22Rv1 (cell line): ENCODE data around the gene TRAPPC10.
"Not testable (repeated sequence)": the region's sequence is repeated elsewhere in the genome, so short reads cannot be mapped to it uniquely, and the experiment has no call there.

Experiments
- CTCF ChIP-seq: fragments of 450-650 bp; IDR thresholded peaks from 2 replicates; pipeline ENCODE4 v1.5.1; 2017; ENCODE audit warnings: mild to moderate bottlenecking
- ZFX ChIP-seq: fragments of 450-650 bp; IDR thresholded peaks from 2 replicates; pipeline ENCODE4 v1.6.1; 2017; ENCODE audit warnings: antibody characterized with exemption, borderline replicate concordance

GRCh38 chr21:44107589-44107988, 95.5 kb downstream of the TRAPPC10 start:
- not testable (repeated sequence) for TF ChIP-seq CTCF, ZFX
